NCI-H128 (cell line): ENCODE measurements around the gene PPM1B.
"Not testable (repeated sequence)": the region's sequence is repeated elsewhere in the genome, so short reads cannot be mapped to it uniquely, and the experiment has no call there.

Experiments used
- DNase-seq: peaks from one replicate; lab custom pipeline; 2025; ENCODE audit not compliant: unreplicated experiment; lab: John Stamatoyannopoulos, UW

The PPM1B gene

GRCh38 chr2:44168681-44169154 lies at the start of gene PPM1B:
Gene PPM1B (plus strand): TSS chr2:44168875. CDS start chr2:44201200, 32,325 bp downstream.
- DNase-seq, result no peak

DNA sequence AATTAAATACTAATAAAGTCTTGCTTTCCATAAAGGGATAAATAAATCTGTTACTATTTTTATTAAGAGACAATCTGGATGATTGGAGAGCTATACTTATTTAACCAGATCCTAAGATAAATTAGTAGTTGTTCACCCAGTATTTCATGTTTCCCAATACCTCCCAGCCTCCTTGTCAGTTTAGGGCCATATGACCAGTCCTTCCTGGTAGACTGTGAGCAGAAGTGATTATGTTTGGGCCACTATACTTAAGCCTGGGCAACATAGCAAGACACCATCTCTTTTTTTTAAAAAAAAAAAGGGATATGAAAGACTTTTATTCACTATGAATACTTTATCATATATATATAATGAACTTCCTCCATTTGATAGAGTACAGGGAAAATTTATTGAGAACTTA lies 48.8 kb upstream of the PPM1B start:
- no peak for DNase-seq

DNA sequence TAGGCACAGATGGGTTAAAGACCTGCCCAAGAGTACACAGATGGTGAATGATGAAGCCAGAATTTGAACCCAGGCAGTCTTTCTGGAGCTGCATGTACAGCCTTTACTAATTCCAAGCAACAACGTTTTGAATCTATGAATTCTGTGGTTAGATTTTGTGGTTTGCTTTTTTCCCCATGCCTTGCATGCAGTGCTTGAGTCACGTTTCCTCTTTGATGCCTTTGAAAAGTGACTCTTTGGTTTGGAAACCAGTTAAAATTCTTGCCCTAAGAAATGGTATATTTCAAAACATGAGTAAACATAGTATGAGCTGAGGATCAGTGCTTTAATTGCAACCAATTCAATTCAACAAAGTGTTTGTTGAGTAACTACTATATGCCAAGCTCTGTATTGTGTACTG lies 48.2 kb upstream of the PPM1B start:
- no peak for DNase-seq

DNA sequence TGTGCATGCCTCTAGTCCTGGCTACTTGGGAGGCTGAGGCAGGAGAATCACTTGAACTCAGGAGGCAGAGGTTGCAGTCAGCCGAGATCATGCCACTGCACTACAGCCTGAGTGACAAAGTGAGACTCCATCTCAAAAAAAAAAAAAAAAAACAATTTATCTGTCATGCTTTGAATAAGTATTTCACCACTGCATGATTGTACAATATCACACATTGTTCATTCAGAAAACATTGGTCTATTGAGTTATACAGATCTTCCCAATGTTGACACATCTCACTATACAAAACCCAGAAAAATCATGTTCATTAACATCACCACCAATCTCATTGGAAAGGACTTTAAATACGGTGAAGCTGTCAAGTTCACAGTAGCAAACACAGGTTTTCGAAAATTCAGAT lies 46.8 kb upstream of the PPM1B start:
- DNase-seq, result no peak

GRCh38 chr2:44124500-44124899 lies 44.2 kb upstream of the PPM1B start:
- no peak for DNase-seq

- no peak for DNase-seq
Observed at GRCh38 chr2:44126106-44126797, 42.4 kb upstream of the PPM1B start.

GRCh38 chr2:44130441-44130840 lies 38.2 kb upstream of the PPM1B start:
- DNase-seq, result no peak

DNA sequence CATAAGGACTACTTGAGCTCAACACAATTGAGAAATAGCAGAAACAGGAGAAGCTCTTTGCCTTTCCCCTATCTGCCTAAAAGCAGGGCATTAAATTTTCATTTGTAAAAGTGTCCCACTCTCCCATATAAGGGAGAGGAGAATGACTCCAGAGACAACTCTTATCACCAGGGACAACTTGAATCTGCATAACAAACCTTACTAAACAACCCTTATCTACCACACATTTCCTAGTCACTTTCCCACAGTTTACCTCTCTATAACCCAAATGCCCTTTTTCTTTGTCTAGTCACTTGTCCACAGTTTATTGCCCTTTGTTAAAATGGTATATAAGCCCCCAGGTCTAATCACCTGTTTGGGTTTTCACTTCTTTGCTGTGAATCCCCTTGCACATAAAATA lies 37.5 kb upstream of the PPM1B start:
- no peak for DNase-seq

- not testable (repeated sequence) for DNase-seq
Observed at GRCh38 chr2:44133602-44134001, 35.1 kb upstream of the PPM1B start.

GRCh38 chr2:44134848-44135247 lies 33.8 kb upstream of the PPM1B start:
- no peak for DNase-seq

- DNase-seq, result no peak
Observed at GRCh38 chr2:44135296-44135695, 33.4 kb upstream of the PPM1B start.

DNA sequence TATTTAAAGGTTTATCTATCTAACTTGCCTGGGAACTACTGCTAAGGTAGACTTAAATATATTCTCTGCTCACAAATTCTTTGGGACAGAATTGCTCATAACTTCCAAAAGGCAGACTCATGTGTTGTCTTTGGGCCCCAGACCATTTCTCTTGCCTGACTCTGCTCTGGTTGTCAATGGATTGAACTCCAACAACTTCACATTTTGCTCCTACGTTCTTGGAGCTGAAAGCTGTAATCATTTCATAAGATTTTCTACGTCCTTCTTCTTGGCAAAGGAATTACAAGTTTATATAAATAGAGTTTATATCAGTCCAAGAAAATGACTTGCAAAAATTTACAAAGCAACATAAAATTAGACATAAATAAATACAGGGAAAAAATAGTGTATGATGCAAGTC lies 32.9 kb upstream of the PPM1B start:
- DNase-seq, result no peak

DNA sequence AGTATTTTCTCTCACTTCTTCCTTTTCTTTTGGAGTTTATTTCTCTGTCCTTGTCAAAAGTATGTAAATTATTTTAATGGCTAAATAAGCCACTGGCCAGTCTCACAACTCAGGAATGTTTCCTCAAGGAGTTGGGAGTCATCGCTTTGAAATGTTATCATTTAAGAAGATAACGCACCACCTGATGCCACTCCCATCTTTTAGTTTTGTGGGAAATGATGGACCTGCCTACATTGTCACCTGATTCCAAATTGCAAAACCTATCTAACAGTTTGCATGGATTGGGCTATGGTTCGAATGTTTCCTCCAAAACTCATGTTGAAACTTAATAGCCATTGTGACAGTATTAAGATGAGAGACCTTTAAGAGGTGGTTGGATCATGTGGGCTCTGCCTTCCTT lies 32.4 kb upstream of the PPM1B start:
- no peak for DNase-seq

DNA sequence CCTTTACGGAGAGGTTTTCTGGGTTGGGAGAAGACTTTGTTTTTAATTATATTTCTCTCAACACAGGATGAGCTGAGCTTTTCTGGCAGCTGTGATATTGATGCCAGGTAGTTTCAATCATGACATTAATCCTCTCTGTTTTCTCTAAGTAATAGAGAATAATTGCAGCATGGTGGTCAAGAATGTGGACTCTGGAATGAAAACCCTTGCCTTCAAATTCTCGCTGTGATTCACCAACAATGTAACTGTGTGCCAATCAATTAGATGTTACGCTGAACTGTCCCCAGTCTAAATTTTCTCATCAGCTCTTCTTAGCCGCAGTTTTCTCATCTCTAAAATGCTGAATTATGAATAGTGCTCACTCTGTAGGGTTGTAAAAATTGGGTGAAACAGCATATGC lies 31.6 kb upstream of the PPM1B start:
- DNase-seq, result no peak

DNA sequence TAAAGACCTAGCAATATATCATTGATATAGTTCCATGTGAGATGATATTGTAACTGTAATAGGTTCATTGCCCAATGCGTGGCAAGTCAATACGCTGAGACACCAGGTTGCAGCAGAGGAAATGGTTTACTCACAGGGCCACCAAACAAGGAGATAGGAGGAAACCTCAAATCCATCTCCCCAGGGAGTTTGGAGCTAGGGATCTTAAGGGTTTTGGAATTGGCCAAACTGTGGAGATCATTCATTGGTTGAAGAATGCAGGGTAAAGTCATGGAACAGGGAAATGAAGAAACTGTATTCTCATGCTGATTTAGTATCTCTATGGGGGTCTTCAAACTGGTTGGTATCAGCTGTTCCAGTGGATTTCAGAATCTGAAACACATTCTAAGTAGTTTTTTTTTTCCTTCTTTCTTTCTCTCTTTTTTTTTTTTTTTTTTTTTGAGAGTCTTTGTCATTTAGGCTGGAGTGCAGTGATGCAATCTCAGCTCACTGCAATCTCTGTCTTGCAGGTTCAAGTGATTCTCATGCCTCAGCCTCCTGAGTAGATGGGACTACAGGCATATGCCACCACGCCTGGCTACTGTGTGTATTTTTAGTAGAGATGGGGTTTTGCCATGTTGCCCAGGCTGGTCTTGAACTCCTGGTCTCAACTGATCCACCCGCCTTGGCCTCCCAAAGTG lies 30.7 kb upstream of the PPM1B start:
- DNase-seq, result no peak

DNA sequence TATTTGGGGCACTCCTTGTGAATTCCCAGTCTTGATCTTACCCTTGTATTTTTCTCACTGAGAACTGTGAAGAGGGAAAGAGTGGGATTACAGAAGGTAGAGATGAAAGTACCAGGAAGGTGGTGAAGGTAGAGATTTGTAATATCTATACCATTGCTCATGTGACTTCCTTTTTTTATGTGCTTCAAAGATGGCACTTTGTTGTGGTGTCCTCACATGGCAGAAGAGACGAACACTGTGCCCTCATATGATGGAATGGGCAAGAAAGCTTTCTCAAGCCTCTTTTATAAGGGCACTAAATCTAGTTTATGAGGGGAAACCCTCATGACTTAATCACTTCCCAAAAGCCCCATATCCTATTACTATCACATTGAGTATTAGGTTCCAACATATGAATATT lies 28.9 kb upstream of the PPM1B start:
- DNase-seq, result no peak

DNA sequence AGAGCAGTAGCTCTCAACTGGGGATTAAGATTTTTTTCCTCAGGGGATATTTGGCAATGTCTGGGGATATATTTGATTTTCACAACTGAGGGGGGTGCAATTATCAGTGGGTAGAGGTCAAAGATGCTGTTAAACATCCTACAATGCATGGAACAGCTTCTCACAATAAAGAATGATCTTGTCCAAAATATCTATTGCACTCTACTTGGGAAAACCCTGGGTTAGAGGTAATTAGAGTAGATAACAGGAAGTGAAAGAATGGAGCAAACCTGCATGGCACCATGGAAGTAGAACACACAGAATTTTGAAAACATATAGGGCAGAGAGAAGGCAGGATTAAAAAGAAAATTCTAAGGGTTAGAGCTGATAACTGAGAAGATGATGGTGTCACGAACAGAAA lies 26.4 kb upstream of the PPM1B start:
- no peak for DNase-seq

- DNase-seq, result no peak
Observed at GRCh38 chr2:44143701-44144100, 25.0 kb upstream of the PPM1B start.

DNA sequence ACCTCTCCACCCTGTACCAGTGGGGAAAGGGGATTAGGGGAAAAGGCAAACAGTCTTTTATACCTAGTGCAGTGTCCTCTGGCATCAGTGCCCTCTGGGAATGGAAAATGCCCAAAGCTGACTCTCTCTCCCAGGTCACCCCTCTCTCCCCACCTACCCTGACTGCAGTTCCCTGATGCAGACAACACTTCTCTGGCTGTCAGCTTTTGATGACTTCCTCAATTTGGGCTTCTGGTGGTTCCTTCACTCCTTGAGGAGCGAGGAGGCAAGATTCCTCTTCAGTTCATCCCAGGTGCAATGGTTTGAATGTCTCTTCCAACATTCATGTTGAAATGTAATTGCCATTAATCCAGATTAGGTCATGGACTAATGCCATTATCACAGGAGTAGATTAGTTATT lies 19.7 kb upstream of the PPM1B start:
- DNase-seq, result no peak

- DNase-seq, result no peak
Observed at GRCh38 chr2:44150473-44150872, 18.2 kb upstream of the PPM1B start.

DNA sequence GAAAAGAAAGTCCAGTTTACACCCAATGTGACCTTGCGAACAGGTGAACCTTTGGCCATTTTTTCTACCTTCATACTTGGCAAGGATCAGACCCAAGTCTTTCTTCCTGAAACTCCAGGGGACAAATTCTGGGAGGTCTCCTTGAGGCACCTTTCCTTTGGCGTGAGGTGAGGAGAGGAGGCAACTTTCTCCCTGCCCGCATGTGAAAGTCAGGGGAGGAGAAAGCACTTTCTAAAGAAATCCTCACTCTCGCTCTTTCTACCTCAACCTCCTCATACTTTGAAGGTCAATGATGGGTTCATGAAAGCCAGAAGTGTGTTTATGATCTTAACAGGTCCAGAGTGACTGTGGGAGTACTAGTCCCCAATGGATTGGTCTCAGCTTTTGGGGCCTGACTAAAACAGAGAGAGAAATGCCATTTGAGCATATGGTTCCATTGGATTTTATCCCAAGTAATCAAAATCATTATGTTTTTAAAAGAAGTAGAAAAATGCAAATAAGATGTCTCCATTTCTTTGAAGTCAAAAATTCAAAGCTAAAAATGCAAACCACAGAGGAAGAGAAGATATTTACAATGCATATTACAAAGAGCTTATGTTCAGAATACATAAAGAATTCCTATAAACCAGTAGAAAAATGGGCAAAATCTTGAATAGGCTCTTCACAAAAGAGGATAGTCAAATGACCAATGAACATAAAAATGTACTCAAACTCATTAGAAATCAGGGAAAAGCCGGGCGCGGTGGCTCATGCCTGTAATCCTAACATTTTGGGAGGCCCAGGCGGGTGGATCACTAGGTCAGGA lies 15.6 kb upstream of the PPM1B start:
- DNase-seq, result no peak
